Inflammatory macrophage treated with lipopolysaccharide for 1 hour (primary cell): ENCODE data around the gene ERVFRD-1.
"Not testable (repeated sequence)": the region's sequence is repeated elsewhere in the genome, so short reads cannot be mapped to it uniquely, and the experiment has no call there.

Experiments
- DNase-seq, 2 donors: peaks; one replicate each; pipeline ENCODE4 v3.0.0-alpha.2; 2020 to 2022

ERVFRD-1 gene

DNA sequence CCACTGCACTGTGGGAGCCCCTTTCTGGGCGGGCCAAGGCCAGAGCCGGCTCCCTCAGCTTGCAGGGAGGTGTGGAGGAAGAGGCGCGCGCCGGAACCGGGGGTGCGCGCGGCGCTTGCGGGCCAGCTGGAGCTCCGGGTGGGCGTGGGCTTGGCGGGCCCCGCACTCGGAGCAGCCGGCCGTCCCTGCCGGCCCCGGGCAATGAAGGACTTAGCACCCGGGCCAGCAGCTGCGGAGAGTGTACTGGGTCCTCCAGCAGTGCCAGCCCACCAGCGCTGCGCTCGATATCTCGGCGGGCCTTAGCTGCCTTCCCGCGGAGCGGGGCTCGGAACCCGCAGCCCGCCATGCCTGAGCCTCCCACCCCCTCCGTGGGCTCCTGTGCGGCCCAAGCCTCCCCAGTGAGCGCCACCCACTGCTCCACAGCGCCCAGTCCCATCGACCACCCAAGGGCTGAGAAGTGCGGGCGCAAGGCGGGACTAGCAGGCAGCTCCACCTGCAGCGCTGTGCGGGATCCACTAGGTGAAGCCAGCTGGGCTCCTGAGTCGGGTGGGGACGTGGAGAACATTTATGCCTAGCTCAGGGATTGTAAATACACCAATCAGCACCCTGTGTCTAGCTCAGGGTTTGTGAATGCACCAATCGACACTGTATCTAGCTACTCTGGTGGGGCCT, 24.2 kb downstream of the ERVFRD-1 start:
- not testable (repeated sequence) for DNase-seq

DNA sequence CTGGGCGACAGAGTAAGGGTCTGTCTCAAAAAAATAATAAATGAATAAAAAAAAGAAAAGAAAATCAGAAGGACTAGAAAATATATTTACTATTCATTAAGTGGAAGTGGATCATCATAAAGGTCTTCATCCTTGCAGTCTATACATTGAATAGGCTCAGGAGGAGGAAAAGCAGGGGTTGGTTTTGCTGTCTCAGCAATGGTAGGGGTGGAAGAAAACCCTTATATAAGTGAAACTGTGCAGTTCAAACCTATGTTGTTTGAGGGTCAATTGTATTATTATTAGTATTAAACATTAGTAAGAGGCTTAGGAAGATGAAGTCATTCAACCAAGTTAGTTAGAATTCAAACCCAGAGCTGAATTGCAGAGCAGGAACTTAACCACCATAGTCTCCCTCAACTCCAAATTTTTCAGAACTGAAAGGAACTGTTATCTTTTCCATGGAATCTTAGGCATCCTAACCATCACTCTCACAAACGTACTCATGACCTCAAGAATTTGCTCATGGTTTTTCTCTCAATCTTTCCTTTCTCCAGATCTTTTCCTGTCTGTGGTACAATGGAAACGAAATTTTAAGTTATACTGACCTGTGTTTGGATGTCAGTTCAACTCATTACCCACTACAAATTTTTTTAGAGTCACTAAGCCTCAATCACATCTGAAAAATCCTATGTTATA, 25.6 kb downstream of the ERVFRD-1 start:
- DNase-seq, result no peak

DNA sequence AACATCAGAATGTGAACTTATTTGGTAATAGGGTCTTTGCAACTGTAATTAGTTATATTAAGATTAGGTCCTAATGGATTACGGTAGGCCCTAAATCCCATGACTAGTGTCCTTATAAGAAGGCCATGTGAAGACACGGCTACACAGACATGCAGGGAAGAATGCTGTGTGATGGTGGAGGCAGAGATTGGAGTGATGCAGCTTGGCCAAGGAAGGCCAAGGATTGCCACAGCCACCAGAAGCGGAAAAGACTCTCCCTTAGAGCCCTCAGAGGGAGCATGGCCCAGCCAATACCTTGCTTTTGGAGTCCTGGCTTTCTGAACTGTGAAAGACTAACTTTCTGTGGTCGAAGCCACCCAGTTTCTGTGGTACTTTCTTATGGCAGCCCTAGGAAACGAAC, 27.6 kb downstream of the ERVFRD-1 start:
- no peak for DNase-seq

DNA sequence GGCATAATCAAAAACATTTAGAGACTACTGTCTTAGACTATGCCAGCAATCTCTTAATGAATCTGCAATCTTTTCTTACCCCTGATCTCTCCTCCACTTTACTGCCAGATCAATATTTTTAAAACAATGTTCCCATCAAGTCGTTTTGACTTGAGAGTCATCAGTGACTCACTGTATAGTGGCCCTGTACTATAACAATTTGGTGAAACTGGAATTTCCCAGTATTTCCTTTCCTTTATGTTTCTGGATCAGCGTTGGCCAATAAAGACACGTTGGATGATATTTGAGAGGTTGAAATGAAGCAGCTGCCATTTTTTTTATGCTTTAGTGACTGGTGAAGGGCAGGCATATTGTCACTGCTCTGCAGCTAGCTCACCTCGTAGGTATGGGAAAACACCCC, 28.0 kb downstream of the ERVFRD-1 start:
- peak; percentile 28 to 43 for DNase-seq

DNA sequence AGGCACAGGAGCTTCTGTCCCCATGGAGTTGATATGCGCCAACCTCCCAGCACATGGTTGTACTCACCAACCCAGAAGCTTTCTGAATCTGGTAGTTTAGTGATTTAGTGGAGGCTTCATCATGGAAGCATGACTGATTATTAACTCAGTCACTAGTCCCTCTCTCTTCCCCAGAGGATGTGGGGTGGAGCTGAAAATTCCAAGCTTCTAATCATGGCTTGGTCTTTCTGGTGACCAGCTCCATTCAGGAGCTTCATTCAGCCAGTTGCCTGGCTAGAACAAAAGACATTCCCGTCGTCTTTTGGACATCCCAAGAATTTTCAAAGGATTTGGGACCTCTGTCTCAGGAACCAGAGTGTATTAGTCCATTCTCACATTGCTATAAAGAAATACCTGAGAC, 31.2 kb downstream of the ERVFRD-1 start:
- DNase-seq, result no peak

DNA sequence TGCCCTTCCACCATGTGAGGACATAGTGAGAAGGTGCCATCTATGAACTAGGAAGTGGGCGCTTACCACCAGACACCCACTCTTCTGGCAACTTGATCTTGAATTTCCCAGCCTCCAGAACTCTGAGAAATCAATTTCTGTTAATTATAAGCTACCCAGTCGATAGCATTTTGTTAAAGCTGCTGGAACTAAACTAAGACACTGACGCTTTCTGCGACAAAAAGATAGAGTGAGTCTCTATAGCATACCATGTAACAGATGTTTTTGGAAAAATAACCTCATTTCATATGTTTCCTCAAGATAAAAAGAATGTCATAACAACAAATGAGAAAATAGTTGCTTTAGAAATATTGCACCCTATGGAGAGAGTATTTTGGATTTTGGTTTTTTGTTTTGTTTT, 33.3 kb downstream of the ERVFRD-1 start:
- no peak for DNase-seq

DNA sequence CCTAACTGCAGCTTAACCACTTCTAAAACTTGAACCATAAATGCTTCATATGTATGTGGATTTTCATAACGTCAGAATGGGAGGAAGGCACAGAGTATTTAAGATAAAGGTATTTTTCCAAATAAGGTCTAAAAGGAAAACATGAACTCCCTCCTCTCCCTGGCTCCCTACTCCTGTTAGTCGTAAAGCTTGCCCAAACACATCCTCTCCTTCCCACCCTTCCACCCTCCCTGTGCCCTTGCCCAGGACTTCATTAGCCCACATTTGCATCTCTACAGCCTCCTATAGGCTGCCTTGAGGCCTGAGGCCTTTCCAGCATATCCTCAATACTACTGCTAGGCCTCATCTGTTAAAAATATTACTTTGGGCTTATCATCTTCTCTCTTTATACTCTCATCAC, 35.0 kb downstream of the ERVFRD-1 start:
- DNase-seq, result no peak

DNA sequence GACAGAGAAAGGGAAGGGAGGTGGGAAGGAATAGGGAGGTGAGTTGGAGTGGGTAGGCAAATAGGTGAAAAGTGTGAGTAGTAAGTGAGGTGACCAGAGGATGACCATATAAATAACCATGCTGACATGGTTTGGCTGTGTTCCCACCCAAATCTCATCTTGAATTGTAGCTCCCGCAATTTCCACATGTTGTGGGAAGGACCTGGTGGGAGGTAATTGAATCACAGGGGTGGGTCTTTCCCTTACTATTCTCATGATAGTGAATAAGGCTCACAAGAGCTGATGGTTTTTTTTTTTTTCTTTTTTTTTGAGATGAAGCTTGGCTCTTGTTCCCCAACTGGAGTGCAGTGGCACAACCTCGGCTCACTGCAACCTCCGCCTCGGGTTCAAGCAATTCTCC, 39.4 kb downstream of the ERVFRD-1 start:
- peak; percentile 46 to 83 for DNase-seq

DNA sequence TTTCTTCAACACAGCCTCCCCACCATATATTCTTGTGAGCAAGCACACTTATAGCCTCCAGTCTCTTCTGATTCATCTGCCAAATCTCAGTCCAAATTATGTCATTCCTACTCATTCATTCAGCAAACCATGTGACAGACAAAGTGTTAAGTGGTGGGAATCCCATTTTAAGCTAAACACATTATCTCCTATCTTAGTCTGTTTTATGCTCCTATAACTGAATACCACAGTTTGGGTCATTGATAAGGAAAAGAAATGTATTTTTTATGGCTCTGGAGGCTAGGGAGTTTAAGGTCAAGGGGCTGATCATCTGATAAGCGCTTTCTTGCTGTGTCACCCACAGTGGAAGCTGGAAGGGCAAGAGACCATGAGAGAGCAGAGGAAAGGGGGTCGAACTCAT, 41.8 kb downstream of the ERVFRD-1 start:
- DNase-seq, result peak in 1 of 2 donors; percentile 33

DNA sequence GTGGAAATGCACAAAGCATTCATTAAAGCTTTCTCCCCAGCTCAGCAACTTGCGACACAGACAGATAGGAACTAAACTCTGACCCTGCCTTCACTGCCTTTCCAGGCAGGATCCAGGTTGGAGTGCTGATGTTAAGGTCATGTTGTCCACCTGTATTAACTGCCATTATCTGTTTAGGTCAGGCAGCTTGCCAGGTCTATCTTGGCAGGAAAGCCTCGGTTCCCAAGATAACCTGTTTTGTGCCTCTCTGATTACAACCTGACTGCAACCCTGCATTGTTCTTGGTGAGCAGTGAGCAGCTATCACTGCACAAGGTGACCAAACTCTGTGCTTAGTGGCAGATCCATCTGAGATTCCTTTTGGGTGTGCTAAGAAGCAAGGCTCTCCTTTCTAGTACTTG, 44.2 kb downstream of the ERVFRD-1 start:
- DNase-seq, result no peak

DNA sequence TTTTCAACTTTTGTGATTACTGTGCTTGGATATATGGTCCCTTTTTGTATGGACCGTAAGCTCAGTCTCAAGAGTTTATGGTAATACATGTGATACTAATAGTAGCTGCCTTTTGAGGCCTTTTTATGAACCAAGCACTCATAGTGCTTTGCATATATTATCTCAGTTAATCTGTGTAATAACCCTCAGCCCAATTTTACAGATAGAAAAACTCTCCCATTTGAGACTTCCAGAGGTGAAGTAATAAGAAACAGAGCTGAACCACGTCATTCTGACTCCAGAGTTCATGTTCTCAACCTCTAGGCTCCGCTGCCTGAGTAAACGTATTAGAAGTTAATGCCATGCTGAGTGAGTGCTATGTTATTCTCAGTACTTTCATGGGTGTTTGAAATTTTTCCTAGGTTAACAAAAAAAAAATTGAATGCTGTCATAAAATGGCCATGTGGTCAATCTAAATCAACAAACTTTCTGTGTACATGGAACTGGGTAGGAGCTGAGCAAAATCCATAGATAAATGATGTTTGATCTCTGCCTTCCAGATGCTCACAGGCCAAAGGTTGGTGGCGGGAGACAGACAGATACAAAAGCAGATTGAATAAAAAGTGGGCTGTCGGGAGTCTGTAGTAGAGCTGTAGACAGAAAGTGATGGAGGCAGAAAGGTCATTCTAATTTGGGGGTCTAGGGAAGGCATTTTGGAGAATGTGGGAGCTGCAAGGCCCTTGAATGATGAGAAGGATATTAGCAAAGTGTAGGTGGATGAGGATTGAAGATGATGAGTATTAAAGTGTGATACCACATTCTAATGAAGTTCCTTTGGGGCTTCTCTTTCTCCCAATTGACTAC, 44.8 kb downstream of the ERVFRD-1 start:
- no peak for DNase-seq

DNA sequence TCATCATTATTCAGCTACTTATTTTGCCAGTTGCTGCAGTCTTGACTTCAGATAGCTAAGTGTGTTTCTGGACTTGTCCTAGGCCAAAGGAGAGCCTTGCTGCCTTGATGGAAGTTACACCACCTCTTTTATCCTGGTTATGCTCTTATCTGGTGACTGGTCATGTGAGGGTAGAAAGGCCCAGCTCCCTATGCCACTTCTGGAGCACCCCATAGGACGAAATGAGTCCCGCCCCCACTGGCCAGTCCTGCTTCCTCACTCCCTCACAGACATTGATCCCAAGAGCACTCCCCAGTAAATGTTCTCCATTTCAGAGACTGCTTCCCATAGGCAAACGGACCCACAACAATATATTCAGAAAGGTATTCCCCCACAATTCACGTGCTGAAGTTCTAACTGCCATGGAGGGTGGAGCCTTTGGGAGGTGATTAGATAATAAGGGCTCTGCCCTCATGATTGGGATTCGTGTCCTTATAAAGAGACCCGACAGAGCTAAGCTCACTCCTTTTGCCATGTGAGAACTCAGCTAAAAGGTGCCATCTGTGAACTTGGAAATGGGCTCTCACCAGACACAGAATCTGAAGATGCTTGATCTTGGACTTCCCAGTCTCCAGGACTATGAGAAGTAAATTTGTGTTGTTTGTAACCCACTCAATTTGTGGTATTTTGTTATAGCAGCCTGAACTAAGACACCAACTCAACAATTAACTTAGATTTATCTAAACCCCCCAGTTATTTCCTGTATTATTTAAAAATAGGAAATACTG, 45.9 kb downstream of the ERVFRD-1 start:
- peak in 1 of 2 donors; percentile 15 for DNase-seq

DNA sequence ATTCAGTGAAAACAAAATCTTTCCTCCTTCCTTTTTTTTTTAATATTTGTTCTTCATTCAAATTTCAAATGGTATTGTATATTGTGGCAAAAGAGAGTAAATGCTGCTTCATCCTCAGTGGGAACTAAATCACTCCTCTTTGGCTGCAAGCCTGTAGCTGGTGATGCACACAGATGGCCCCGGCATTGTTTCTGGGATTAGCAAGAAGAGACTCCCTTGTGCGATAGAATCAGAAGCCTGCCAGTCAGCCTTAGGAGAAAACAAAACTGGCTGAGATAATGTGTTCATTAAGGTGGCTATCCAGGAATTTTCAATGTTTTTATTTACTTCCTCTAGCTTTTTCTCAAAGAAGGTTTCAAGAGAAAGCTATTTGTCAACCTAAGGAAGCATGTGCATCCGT, 46.7 kb downstream of the ERVFRD-1 start:
- DNase-seq, result no peak

DNA sequence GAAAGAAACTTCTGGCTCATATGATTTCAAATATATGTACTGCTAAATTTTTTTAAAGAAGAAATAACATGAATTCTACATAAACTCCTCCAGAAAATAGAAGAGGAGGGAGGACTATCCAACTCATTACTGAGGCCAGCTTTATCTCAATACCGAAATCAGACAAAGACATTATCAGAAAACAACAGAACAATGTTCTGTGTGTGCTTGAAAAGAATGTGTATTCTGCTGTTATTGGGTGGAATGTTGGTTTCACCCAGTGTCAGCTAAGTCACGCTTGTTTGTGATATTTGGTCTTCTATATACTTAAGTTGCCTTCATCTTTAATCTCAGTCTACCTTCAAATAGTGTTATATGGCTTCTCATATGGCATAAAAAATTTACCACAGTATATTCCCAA, 48.8 kb downstream of the ERVFRD-1 start:
- no peak for DNase-seq

DNA sequence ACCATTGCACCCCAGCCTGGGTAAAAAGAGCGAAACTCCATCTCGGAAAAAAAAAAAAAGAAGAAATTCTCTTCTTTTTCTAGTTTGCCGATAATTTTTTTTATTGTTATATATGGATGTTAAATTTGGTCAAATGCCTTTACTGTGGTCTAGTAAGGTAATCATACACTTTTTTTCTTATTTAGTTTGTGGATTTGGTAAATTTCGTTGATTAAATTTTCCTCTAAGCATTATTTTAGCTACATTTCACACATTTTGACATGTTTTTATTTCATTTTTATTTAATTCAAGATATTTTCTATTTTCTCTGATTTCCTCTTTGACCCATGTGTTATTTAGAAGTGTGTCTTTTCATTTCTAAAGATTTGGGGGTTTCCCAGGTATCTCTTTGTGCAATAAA, 49.4 kb downstream of the ERVFRD-1 start:
- no peak for DNase-seq

DNA sequence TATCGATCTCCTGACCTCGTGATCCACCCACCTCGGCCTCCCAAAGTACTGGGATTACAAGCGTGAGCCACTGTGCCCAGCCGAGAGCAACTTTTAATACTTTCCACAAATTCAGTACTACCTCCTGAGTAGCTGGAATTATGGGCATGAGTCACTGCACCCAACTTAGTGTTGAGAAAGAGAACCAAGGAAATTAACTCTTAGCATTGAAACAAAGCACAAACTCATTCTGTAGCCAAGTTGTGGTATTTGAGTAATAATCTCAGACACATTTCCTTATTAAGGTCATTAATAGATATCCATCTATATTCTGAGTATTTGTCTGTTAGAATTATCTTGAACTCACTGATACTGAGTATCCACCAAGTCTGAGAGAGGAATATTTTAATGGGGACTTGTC, 53.1 kb downstream of the ERVFRD-1 start:
- DNase-seq, result no peak

DNA sequence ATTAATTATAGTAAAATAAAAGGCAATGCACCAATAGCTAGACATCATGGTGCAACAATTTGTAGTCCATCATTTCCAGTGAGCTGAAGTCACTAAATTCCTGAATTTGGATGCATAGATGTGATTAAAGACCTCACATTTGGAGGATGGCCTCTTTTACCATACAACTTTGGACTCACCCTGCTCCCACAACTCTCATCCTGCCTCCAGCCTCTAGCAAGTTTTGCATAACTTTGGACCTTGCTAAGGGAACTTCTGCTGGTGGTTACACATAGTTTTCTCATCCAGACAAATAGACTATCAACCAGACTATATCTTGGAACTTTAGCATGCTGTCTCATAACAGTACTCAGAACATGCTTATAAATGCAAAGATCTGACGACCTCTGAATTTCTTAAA, 54.7 kb downstream of the ERVFRD-1 start:
- DNase-seq, result no peak

DNA sequence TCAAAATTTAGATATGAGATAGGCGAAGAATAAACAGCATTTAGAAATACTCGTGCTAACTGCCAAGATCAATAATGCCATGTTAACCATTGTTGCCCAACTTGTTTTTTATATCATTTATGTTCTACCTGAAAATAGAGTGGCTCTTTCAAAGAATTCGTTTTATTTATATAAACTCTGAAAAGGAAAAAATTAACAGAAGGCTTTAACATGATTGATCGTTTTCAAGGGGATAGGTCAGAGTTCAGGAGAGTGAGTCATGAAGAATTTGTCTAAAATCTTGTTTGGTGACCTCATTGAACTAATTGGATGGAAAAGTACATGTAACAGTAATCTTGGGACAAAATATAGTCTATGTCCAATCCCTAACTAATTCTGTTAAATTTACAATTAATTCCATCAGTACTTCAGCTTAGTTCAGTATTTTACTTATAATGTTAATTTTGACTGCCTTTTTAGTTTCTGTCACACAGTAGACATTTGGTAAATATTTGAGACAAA, 56.3 kb downstream of the ERVFRD-1 start:
- no peak for DNase-seq

DNA sequence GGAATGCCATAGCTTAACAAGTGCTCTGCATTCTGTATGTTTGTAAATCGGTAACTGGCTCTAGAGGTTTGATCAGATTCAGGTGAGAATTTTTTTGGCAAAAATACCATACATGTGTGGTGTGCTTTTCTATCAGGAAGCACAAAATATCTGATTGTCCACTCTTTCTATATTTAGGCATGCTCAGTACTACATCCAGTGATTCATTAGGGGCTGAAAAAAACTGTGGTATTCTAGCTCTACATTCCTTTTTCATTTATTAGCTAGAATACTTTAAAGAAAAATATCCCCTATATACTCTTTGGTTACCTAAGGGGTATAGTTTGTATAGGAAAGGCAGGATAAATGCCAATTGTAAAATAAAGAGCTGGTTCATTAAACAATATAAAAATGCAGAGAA, 56.8 kb downstream of the ERVFRD-1 start:
- no peak for DNase-seq

DNA sequence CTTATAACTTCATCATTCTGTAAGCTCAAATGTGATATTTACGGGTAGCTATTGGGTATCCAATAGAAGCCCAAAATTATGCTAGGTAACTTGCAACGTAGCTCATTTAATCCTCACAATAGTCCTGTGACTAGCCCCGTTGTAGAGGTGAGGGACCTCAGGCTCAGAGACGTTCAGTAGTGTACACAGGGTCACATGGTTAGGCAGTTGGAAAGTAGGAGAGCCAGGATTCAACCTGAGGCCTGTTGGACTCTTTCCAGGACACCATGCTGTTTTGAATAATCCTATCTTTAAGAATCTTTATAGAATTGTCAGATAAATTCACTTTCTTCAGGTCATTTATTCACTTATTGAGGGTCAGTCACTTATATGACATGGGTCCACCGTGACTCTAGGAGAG, 58.2 kb downstream of the ERVFRD-1 start:
- no peak for DNase-seq
